ENCODE results near the gene KCTD17. TPM values are rescaled to one million over a fixed set of nuclear protein-coding genes. Genes with fewer than 3 reads are reported as not detected.

Gene KCTD17
- total RNA-seq, 4 donors from 2014 or later: 1.8 to 3.3 (median 2.6) TPM

DNA sequence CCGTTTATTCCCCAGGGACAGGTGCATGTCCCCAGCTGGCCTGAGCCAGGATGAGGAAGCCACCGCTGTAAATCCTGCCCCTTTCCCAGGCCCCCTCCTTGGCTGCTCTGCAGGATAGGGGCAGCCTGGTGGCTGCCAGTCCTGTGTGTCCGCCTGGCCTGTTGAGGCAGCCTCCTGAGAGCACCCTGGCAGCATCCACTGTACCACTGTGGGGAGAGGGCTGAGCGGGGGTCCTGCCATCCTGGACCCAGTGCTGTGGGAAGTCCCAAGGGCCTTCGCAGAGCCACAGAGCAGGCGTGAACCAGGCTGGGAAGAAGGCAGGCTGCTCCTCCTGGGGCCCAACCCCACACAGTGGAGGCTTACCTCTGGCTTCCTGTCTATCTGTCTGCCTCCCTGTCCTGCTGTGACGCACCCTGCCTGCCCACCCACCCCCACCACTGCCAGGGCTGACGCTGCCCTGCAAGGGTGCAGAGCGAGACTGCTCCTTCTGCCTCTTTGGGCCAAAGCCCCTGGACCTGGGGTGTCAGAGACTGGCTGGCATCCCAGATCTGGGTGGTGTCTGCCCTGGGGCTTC, 8.4 kb downstream of the KCTD17 start:
- in situ Hi-C loops (cut with MboI; ENCODE audit: low sequenced_read_pairs in 4 of 4): no loop called here

DNA sequence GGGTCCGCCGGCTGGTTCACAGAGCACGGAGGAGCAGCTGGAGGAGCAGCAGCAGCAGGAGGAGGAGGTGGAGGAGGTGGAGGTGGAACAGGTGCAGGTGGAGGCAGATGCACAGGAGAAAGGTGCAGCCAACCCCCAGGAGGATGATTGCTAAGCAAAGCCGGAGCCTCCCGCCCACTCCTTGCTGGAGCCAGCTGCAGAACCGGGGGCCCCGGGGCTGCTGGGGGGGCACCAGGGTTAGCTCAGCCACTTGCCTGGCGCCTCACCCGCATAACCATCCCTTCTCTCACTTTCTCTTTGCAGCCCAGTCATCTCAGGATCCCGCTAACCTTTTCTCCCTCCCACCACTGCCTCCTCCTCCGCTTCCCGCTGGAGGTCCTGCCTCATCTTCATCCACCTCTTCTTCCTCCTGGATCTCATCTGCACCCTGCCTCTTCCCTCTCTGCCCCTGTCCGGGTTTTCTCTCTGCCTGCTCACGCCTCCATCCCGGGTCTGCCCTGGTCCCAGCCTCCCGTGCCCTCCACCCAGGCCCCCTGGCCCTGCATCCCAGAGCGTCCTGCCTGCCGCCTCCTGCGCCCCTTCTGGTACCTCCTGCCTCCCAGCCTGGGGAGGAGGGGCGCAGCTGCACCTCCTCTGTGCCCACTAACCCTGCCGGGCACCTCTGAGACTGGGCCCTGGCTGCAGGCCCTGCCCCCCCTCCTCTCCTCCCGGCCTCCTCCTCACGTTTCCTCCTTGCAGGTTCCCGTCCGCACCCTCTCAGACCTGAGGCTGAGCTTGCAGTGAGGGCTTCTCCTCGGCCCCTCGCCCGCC, 9.5 kb downstream of the KCTD17 start:
- TF ChIP-seq, protein P1, sequence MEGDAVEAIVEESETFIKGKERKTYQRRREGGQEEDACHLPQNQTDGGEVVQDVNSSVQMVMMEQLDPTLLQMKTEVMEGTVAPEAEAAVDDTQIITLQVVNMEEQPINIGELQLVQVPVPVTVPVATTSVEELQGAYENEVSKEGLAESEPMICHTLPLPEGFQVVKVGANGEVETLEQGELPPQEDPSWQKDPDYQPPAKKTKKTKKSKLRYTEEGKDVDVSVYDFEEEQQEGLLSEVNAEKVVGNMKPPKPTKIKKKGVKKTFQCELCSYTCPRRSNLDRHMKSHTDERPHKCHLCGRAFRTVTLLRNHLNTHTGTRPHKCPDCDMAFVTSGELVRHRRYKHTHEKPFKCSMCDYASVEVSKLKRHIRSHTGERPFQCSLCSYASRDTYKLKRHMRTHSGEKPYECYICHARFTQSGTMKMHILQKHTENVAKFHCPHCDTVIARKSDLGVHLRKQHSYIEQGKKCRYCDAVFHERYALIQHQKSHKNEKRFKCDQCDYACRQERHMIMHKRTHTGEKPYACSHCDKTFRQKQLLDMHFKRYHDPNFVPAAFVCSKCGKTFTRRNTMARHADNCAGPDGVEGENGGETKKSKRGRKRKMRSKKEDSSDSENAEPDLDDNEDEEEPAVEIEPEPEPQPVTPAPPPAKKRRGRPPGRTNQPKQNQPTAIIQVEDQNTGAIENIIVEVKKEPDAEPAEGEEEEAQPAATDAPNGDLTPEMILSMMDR (IDR thresholded peaks at IDR 0.05 in 4 of 5, conservative IDR thresholded peaks at IDR 0.05 in 1 of 5): no peak
- TF ChIP-seq POLR2A (IDR thresholded peaks at IDR 0.05): no peak
- Histone ChIP-seq H3K27ac (no peak overlapping the region), H3K4me3 (no peak overlapping the region), H3K9me3 (no peaks in the 10 kb centered on the region), H3K36me3 (no peaks in the 10 kb centered on the region), H3K27me3 (no peaks in the 10 kb centered on the region), H3K4me1 (no peaks in the 10 kb centered on the region)
- in situ Hi-C loops (cut with MboI; ENCODE audit: low sequenced_read_pairs in 4 of 4) (no loop called here), intact Hi-C loops (cut with DNase I; ENCODE audit: low total_unique reads) (no loop called here)
- DNase-seq (no peak), ATAC-seq (no peak)

More for the DNA sequence above, 8.4 kb downstream of the KCTD17 start:
- intact Hi-C loops (cut with DNase I; ENCODE audit: low total_unique reads): no loop called here
- no peak overlapping the region for H3K27ac ChIP-seq
- TF ChIP-seq, protein P1 (IDR thresholded peaks at IDR 0.05 in 4 of 5, conservative IDR thresholded peaks at IDR 0.05 in 1 of 5): no peak
- no peak for TF ChIP-seq POLR2A (IDR thresholded peaks at IDR 0.05)
- no peaks in the 10 kb centered on the region for H3K36me3 ChIP-seq
- H3K4me3 ChIP-seq: no peak overlapping the region
- no peaks in the 10 kb centered on the region for H3K4me1 ChIP-seq
- no peak for ATAC-seq
- H3K9me3 ChIP-seq: no peaks in the 10 kb centered on the region
- no peak for DNase-seq
- no peaks in the 10 kb centered on the region for H3K27me3 ChIP-seq

DNA sequence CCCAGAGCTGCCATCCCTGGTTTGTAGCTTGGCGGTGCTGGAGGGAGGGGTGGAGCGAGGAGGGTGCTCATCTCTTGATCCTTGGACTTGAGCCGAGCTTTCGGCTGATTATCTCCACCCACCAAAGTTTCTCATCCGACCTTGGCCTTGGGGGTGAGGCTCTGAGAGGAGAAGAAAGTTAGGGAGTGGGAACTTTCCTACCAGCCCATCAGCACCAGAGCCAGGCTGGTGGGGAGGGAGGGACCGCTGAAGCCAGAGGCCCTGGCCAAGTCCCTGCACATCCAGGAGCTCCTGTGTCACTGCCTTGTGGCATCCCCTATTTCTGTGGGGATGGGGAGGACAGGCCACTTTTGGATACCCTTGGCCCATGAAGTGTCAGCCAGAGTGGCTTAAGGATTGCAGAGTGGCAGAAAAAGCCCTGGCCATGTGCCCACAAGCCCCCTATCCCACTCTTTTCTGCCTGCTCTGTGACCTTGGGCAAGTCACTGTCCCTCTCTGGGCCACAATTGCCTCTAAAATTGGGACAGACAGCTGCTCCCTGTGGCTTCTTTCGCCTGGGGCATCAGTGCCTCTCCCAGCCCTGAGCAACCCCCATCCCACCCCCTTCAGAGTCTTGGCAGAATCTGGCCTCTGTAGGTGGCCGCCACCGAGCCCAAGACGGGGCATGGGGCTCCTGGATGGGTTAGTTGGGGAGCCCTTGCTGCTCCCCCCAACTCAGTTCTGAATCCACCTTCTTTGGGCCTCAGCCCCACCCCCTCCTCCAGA, 10.3 kb downstream of the KCTD17 start:
- Histone ChIP-seq H3K36me3 (no peaks in the 10 kb centered on the region), H3K9me3 (no peaks in the 10 kb centered on the region), H3K27me3 (no peaks in the 10 kb centered on the region), H3K4me3 (no peak overlapping the region), H3K27ac (no peak overlapping the region), H3K4me1 (no peaks in the 10 kb centered on the region)
- no peak for DNase-seq
- intact Hi-C loops (cut with DNase I; ENCODE audit: low total_unique reads) (no loop called here), in situ Hi-C loops (cut with MboI; ENCODE audit: low sequenced_read_pairs in 4 of 4) (no loop called here)
- TF ChIP-seq, protein P1 (IDR thresholded peaks at IDR 0.05 in 4 of 5, conservative IDR thresholded peaks at IDR 0.05 in 1 of 5): no peak
- no peak for TF ChIP-seq POLR2A (IDR thresholded peaks at IDR 0.05)
- no peak for ATAC-seq

DNA sequence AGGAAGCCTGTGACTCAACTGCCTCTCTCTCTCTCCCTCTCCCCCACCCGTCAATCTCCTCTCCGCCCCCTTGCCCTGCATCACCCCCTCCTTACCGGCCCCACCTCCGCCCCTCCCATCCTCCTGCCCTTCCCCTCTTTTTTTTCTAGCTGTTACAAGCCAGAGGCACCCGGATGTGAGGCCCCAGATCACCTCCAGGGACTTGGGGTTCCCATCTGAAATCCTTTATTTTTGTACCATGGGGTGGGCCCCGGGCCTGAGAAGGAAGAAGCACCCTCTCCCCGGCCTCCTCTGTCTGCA, 10.8 kb downstream of the KCTD17 start:
- no peak for TF ChIP-seq POLR2A (IDR thresholded peaks at IDR 0.05)
- TF ChIP-seq, protein P1 (IDR thresholded peaks at IDR 0.05 in 4 of 5, conservative IDR thresholded peaks at IDR 0.05 in 1 of 5): no peak
- intact Hi-C loops (cut with DNase I; ENCODE audit: low total_unique reads) (no loop called here), in situ Hi-C loops (cut with MboI; ENCODE audit: low sequenced_read_pairs in 4 of 4) (no loop called here)
- no peaks in the 10 kb centered on the region for H3K9me3 ChIP-seq
- no peak for ATAC-seq
- peaks cover 0 to 2% (median 0%) of the 10 kb centered on the region in 3 donors for H3K27me3 ChIP-seq
- H3K4me1 ChIP-seq: no peaks in the 10 kb centered on the region
- DNase-seq: no peak
- H3K36me3 ChIP-seq: no peaks in the 10 kb centered on the region
- no peak overlapping the region for H3K27ac ChIP-seq
- no peak overlapping the region for H3K4me3 ChIP-seq
